Measurements from ENCODE around the gene LRSAM1.

The LRSAM1 gene

GRCh38 chr9:127524373-127524772 lies 73.1 kb downstream of the LRSAM1 start:
- no peak for DNase-seq (ENCODE audit: low spot score)
- no peak for TF ChIP-seq CTCF (IDR thresholded peaks at IDR 0.05; ENCODE audit: extremely low read depth, insufficient read depth, missing control alignments)
- in situ Hi-C loops (cut with MboI; ENCODE audit: low pct_unique_long_range_greater_than_20kb, low sequenced_read_pairs, unreplicated experiment), result no loop called here

GRCh38 chr9:127525401-127526188 lies 74.3 kb downstream of the LRSAM1 start:
- DNase-seq (ENCODE audit: low spot score), result no peak
- in situ Hi-C loops (cut with MboI; ENCODE audit: low pct_unique_long_range_greater_than_20kb, low sequenced_read_pairs, unreplicated experiment), result no loop called here
- peak; percentile 40 for TF ChIP-seq CTCF (IDR thresholded peaks at IDR 0.05; ENCODE audit: extremely low read depth, insufficient read depth, missing control alignments)

- in situ Hi-C loops (cut with MboI; ENCODE audit: low pct_unique_long_range_greater_than_20kb, low sequenced_read_pairs, unreplicated experiment), result no loop called here
- TF ChIP-seq CTCF (IDR thresholded peaks at IDR 0.05; ENCODE audit: extremely low read depth, insufficient read depth, missing control alignments), result no peak
- DNase-seq (ENCODE audit: low spot score), result no peak
Measured at GRCh38 chr9:127526655-127527559, 75.6 kb downstream of the LRSAM1 start.

GRCh38 chr9:127527560-127528268 lies 76.4 kb downstream of the LRSAM1 start:
- in situ Hi-C loops (cut with MboI; ENCODE audit: low pct_unique_long_range_greater_than_20kb, low sequenced_read_pairs, unreplicated experiment), result no loop called here

GRCh38 chr9:127528422-127529251 lies 77.3 kb downstream of the LRSAM1 start:
- no peak for DNase-seq (ENCODE audit: low spot score)
- in situ Hi-C loops (cut with MboI; ENCODE audit: low pct_unique_long_range_greater_than_20kb, low sequenced_read_pairs, unreplicated experiment), result no loop called here
- TF ChIP-seq CTCF (IDR thresholded peaks at IDR 0.05; ENCODE audit: extremely low read depth, insufficient read depth, missing control alignments), result no peak

More at GRCh38 chr9:127527560-127528268, 76.4 kb downstream of the LRSAM1 start:
- TF ChIP-seq CTCF (IDR thresholded peaks at IDR 0.05; ENCODE audit: extremely low read depth, insufficient read depth, missing control alignments), result no peak
- DNase-seq (ENCODE audit: low spot score), result no peak

Data from GM13977 (cell line).